DOHH2 (cell line): Measurements from ENCODE around the gene MTF1.

Experiments
- H3F3A ChIP-seq: fragments of 200-600 bp; sonication (generic), shearing (Covaris generic); 2 replicates; pipeline ENCODE4 v1.6.0; 2016; ENCODE audit warnings: antibody characterized with exemption, mild to moderate bottlenecking; ENCODE audit not compliant: control insufficient read depth, insufficient read depth
- H3K27ac ChIP-seq: fragments of 200-600 bp; sonication (generic); 2 replicates; pipeline ENCODE4 v1.5.1; 2014; ENCODE audit warnings: low read depth, mild to moderate bottlenecking, low read length, moderate library complexity
- H3K27me3 ChIP-seq: fragments of 200-600 bp; sonication (generic); 2 replicates; pipeline ENCODE4 v1.6.1; 2014; ENCODE audit warnings: mild to moderate bottlenecking, low read length, mixed read lengths; ENCODE audit not compliant: control insufficient read depth
- H3K36me3 ChIP-seq: fragments of 200-600 bp; sonication (generic); 2 replicates; pipeline ENCODE4 v1.6.1; 2014; ENCODE audit warnings: mild to moderate bottlenecking, low read length, moderate library complexity, mixed read lengths; ENCODE audit not compliant: control insufficient read depth
- H3K4me1 ChIP-seq: fragments of 200-600 bp; sonication (generic); 2 replicates; pipeline ENCODE4 v1.6.1; 2014; ENCODE audit warnings: mild to moderate bottlenecking, low read length, mixed read lengths; ENCODE audit not compliant: control insufficient read depth
- H3K4me2 ChIP-seq: fragments of 200-600 bp; sonication (generic); 2 replicates; pipeline ENCODE4 v1.6.0; 2014; ENCODE audit warnings: mild to moderate bottlenecking, low read length, moderate library complexity
- H3K4me3 ChIP-seq: fragments of 200-600 bp; sonication (generic); 2 replicates; pipeline ENCODE4 v1.5.1; 2014; ENCODE audit warnings: mild to moderate bottlenecking, low read length, mixed read lengths
- H3K79me2 ChIP-seq: fragments of 200-600 bp; sonication (generic); 2 replicates; pipeline ENCODE4 v1.6.1; 2014; ENCODE audit warnings: mild to moderate bottlenecking, low read length, mixed read lengths; ENCODE audit not compliant: control insufficient read depth
- H3K9me2 ChIP-seq: fragments of 200-600 bp; sonication (generic); replicated peaks from 2 replicates; pipeline ENCODE4 v1.6.1; 2014; ENCODE audit warnings: mild to moderate bottlenecking, low read length, mixed read lengths; ENCODE audit not compliant: control insufficient read depth
- H3K9me3 ChIP-seq: fragments of 200-600 bp; sonication (generic); 2 replicates; pipeline ENCODE4 v1.6.1; 2014; ENCODE audit warnings: antibody characterized with exemption, low read length, mixed read lengths; ENCODE audit not compliant: control insufficient read depth, insufficient read depth
- H4K20me1 ChIP-seq: fragments of 200-600 bp; sonication (generic); 2 replicates; pipeline ENCODE4 v1.6.0; 2014; ENCODE audit warnings: low read depth, mild to moderate bottlenecking, antibody characterized with exemption, low read length, moderate library complexity; ENCODE audit not compliant: control insufficient read depth, insufficient read depth
- EZH2phosphoT487 ChIP-seq: fragments of 200-600 bp; sonication (generic); IDR thresholded peaks from 2 replicates; pipeline ENCODE4 v1.6.1; 2017; ENCODE audit warnings: borderline replicate concordance, mild to moderate bottlenecking, antibody characterized with exemption, low read length, moderate library complexity, mixed read lengths
- TF ChIP-seq, protein P1 (sequence below): fragments of 200-600 bp; sonication (generic); IDR thresholded peaks from one replicate; pipeline ENCODE4 v1.5.1; 2014; ENCODE audit warnings: antibody characterized with exemption, mild to moderate bottlenecking, low read depth, low read length; ENCODE audit not compliant: poor library complexity, severe bottlenecking

The MTF1 gene

DNA sequence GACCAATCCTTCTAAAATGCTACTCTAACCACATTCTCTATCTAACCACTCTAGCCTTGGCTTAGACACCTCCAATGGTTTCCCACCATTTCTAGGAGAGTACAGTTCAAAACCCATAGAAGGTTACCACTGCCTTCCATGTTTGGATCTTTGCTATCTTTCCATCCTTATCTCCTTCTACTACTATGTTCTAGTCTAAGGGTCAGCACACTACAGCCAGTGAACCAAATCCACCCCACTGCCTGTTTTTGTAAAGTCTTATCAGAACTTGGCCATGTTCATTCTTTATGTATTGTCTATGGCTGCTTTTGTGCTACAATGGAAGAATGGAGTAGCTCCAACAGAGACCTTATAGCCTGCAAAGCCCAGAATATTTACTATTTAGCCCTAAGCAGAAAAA, 6.2 kb downstream of the MTF1 start:
- no peaks in the 10 kb centered on the region for H3K9me2 ChIP-seq
- H3K4me1 ChIP-seq: peaks cover 25% of the 10 kb centered on the region
- TF ChIP-seq, protein P1, sequence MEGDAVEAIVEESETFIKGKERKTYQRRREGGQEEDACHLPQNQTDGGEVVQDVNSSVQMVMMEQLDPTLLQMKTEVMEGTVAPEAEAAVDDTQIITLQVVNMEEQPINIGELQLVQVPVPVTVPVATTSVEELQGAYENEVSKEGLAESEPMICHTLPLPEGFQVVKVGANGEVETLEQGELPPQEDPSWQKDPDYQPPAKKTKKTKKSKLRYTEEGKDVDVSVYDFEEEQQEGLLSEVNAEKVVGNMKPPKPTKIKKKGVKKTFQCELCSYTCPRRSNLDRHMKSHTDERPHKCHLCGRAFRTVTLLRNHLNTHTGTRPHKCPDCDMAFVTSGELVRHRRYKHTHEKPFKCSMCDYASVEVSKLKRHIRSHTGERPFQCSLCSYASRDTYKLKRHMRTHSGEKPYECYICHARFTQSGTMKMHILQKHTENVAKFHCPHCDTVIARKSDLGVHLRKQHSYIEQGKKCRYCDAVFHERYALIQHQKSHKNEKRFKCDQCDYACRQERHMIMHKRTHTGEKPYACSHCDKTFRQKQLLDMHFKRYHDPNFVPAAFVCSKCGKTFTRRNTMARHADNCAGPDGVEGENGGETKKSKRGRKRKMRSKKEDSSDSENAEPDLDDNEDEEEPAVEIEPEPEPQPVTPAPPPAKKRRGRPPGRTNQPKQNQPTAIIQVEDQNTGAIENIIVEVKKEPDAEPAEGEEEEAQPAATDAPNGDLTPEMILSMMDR: no peak
- no peak for TF ChIP-seq EZH2phosphoT487
- no peaks in the 10 kb centered on the region for H3K27me3 ChIP-seq
- H3K36me3 ChIP-seq: peaks cover 66% of the 10 kb centered on the region
- H3K4me2 ChIP-seq: no peak overlapping the region
- H3K4me3 ChIP-seq: no peak overlapping the region
- H3K27ac ChIP-seq: no peak overlapping the region
- H3K79me2 ChIP-seq: peaks cover 96% of the 10 kb centered on the region
- no peaks in the 10 kb centered on the region for H4K20me1 ChIP-seq
- H3F3A ChIP-seq: peaks cover 8% of the 10 kb centered on the region
- H3K9me3 ChIP-seq: no peaks in the 10 kb centered on the region

- Histone ChIP-seq H3K4me3 (no peak overlapping the region), H3K27me3 (no peaks in the 10 kb centered on the region), H3K4me2 (peak overlapping the region; percentile 32; the same call in 1 of the 2 replicates), H3F3A (peaks cover 8% of the 10 kb centered on the region), H4K20me1 (no peaks in the 10 kb centered on the region), H3K79me2 (peaks cover 96% of the 10 kb centered on the region), H3K36me3 (peaks cover 65% of the 10 kb centered on the region), H3K9me2 (no peaks in the 10 kb centered on the region), H3K27ac (no peak overlapping the region), H3K4me1 (peaks cover 24% of the 10 kb centered on the region), H3K9me3 (no peaks in the 10 kb centered on the region)
- no peak for TF ChIP-seq EZH2phosphoT487
- TF ChIP-seq, protein P1: no peak
Observed at GRCh38 chr1:37851782-37852210, 7.6 kb downstream of the MTF1 start.

DNA sequence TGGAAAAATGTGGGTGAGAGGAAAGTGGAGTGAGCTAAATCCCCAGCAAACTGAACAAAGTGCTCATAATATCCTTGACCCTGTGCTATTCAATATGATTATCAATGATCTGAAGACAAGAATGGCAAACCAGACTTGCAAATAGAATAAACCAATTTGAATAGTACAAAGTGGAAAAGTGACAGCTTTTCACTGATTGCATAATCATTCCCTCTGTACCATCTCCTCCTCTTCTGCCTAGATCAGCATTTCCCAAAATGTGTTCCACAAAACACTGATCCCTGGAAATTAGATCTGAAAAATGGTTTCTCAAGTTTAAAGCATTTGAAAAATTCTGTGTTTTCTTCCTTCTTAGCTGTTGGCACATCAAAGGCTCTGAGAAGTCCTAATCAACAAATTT, 8.1 kb downstream of the MTF1 start:
- no peak overlapping the region for H3K4me3 ChIP-seq
- peaks cover 8% of the 10 kb centered on the region for H3F3A ChIP-seq
- H3K79me2 ChIP-seq: peaks cover 97% of the 10 kb centered on the region
- no peaks in the 10 kb centered on the region for H3K27me3 ChIP-seq
- H3K4me2 ChIP-seq: peak overlapping the region; percentile 32; the same call in 1 of the 2 replicates
- no peaks in the 10 kb centered on the region for H3K9me2 ChIP-seq
- H3K27ac ChIP-seq: no peak overlapping the region
- TF ChIP-seq EZH2phosphoT487: no peak
- TF ChIP-seq, protein P1: no peak
- H3K36me3 ChIP-seq: peaks cover 63% of the 10 kb centered on the region
- no peaks in the 10 kb centered on the region for H3K9me3 ChIP-seq
- H3K4me1 ChIP-seq: peaks cover 25% of the 10 kb centered on the region
- H4K20me1 ChIP-seq: no peaks in the 10 kb centered on the region
